A549 treated with GW870086 at 1 μM for 4 hours (cell line): ENCODE results near the gene WDR75. TPM values are rescaled to one million over a fixed set of nuclear protein-coding genes. Genes with fewer than 3 reads are reported as not detected.

Experiments used
- total RNA-seq: library from RNA; stranded (reverse); fragments of 200-300 nt; extraction: Qiagen RNA extraction; gene quantifications from 5 replicates; pipeline ENCODE4 v1.2.3, GENCODE V29; 2022; ENCODE audit warnings: low read depth

The WDR75 gene
- 34.4 to 51.6 TPM (median 40.9 TPM) in 5 replicates for total RNA-seq

DNA sequence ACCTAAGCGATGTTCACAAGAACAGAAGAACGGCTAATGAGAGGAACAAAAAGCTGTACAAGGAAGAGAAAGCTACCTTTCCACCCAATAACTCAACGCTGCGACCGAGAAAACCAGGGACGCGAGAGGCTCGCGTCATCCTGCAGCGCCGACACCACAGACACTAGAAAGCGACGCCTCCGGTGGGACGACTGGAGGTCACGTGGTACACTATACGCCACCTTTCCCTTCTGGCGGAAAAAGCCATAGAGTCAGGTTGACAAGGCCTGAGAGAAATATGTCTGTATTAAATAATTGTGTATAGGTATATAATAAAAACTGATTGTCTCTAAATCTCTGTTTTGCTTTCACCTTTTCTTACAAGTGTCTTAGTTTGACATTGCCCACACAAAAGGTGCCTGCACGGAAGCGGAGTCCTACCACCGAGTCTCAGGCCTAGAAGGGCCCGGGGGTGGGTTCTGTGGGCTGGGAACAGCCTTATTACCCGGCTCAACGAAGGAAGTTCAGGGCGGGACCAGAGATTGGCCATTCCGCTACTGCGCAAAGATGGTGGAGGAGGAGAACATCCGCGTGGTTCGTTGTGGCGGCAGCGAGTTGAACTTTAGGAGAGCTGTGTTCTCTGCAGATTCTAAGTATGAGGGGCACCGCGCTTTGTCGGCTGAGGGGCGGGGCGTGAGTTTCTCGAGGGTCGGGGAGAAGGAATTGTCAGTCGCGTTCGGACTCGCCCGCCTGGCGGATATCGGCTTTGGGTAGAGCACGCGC lies at the start of gene WDR75:
TSS of gene WDR75 (plus strand) at position 528 of the 762 bp plus-strand sequence. CDS start at position 547, 19 bp downstream.

Other genes with a start within 250 kb of the WDR75 start
- gene SLC40A1, start 139.3 kb downstream of the WDR75 start, total RNA-seq = 1.7 to 2.2 TPM (median 2.0 TPM) in 5 replicates
- gene ASNSD1, start 220.0 kb downstream of the WDR75 start, total RNA-seq = 30.8 to 39.1 TPM (median 37.2 TPM) in 5 replicates
- gene ANKAR, start 233.2 kb downstream of the WDR75 start, total RNA-seq = 0.25 to 2.1 TPM (median 1.6 TPM) in 5 replicates